Naive thymus-derived CD4-positive, alpha-beta T cell (primary cell): ENCODE measurements around the gene ITPRIPL1. TPM values are rescaled to one million over a fixed set of nuclear protein-coding genes. Genes with fewer than 3 reads are reported as not detected.

Source experiments
- ATAC-seq: fragments of 150-1000 bp; cut with Tn5 transposase; 2 replicates; pipeline ENCODE4 v1.10.0; 2021; ENCODE audit warnings: mild to moderate bottlenecking, moderate library complexity
- CTCF ChIA-PET: fragments of 350-600 bp; sonication (Branson Sonifier 250); formaldehyde crosslinking; loops from one replicate; lab custom pipeline; 2021; ENCODE audit warnings: antibody characterized with exemption; lab: Charles Lee
- POLR2A ChIA-PET: fragments of 350-600 bp; sonication (Branson Sonifier 250); formaldehyde crosslinking; loops from one replicate; lab custom pipeline; 2021; ENCODE audit warnings: antibody characterized with exemption, inconsistent platforms; lab: Charles Lee
- DNase-seq, 9 donors: peaks; one replicate each; pipeline versions ENCODE4 v3.0.0 to v3.0.0-alpha.2; 2020 to 2022; ENCODE audit warnings: mixed read lengths in 1 of 9
- H3K27ac ChIP-seq: one replicate; pipeline ENCODE4 v1.7.0; 2013; ENCODE audit warnings: mild to moderate bottlenecking, low read depth, low read length, moderate library complexity
- H3K27me3 ChIP-seq, 2 donors: one replicate each; pipeline ENCODE4 v1.7.0; 2013; ENCODE audit warnings: low read length in 2 of 2, mild to moderate bottlenecking in 2 of 2, moderate library complexity in 2 of 2; ENCODE audit not compliant: control insufficient read depth in 2 of 2, insufficient read depth in 2 of 2
- H3K36me3 ChIP-seq, 3 experiments: 1 replicate in 2 of 3; 2 replicates in 1 of 3; pipeline ENCODE4 v1.7.0; 2013; ENCODE audit warnings: low read length in 3 of 3, mild to moderate bottlenecking in 3 of 3, moderate library complexity in 1 of 3; ENCODE audit not compliant: insufficient read depth in 3 of 3, control insufficient read depth in 2 of 3
- H3K4me1 ChIP-seq, 2 donors: one replicate each; pipeline ENCODE4 v1.7.0; 2013; ENCODE audit warnings: low read length in 2 of 2, mild to moderate bottlenecking in 2 of 2, moderate library complexity in 1 of 2; ENCODE audit not compliant: control insufficient read depth in 2 of 2, insufficient read depth in 2 of 2
- H3K4me3 ChIP-seq: 2 replicates; pipeline ENCODE4 v1.7.0; 2013; ENCODE audit warnings: mild to moderate bottlenecking, low read length
- H3K9me3 ChIP-seq, 3 experiments: 1 replicate in 2 of 3; 2 replicates in 1 of 3; pipeline ENCODE4 v1.7.0; 2013; ENCODE audit warnings: low read length in 3 of 3; ENCODE audit not compliant: control insufficient read depth in 2 of 3
- H3K27ac Mint-ChIP-seq, 9 donors: one replicate each; pipeline ENCODE4 v1.8.0; 2020 to 2022; ENCODE audit warnings: mixed read lengths in 9 of 9, mild to moderate bottlenecking in 8 of 9, moderate library complexity in 5 of 9, inconsistent platforms in 2 of 9
- H3K27me3 Mint-ChIP-seq, 5 donors: one replicate each; pipeline ENCODE4 v1.8.0; 2021 to 2022; ENCODE audit warnings: mixed read lengths in 5 of 5, mild to moderate bottlenecking in 1 of 5
- H3K36me3 Mint-ChIP-seq, 5 donors: one replicate each; pipeline ENCODE4 v1.8.0; 2020 to 2022; ENCODE audit warnings: mixed read lengths in 5 of 5, mild to moderate bottlenecking in 3 of 5, inconsistent platforms in 1 of 5
- H3K4me1 Mint-ChIP-seq, 7 donors: one replicate each; pipeline ENCODE4 v1.8.0; 2020 to 2022; ENCODE audit warnings: mixed read lengths in 7 of 7, mild to moderate bottlenecking in 3 of 7, inconsistent platforms in 1 of 7
- H3K4me3 Mint-ChIP-seq, 10 donors: one replicate each; pipeline ENCODE4 v1.8.0; 2020 to 2022; ENCODE audit warnings: mild to moderate bottlenecking in 10 of 10, mixed read lengths in 10 of 10, moderate library complexity in 6 of 10, inconsistent platforms in 2 of 10
- H3K9me3 Mint-ChIP-seq, 11 donors: one replicate each; pipeline ENCODE4 v1.8.0; 2020 to 2022; ENCODE audit warnings: mixed read lengths in 11 of 11, mild to moderate bottlenecking in 4 of 11, inconsistent platforms in 1 of 11, moderate library complexity in 1 of 11
- intact Hi-C, 2 donors: fragments of 100-400 bp; cut with micrococcal nuclease; formaldehyde crosslinking; loops; one replicate each; pipeline ENCODE4 v1.15.1; 2023
- polyA plus RNA-seq, 2 donors: library from polyadenylated mRNA; unstranded; fragments of 300-500 nt; fragmentation: Illumina TruSeq; gene quantifications; one replicate each; pipeline ENCODE4 v1.2.3, GENCODE V29; 2021
- total RNA-seq, 6 experiments: library from RNA in 5 of 6; stranded (reverse) in 5 of 6; gene quantifications; 1 replicate in 5 of 6; 2 replicates in 1 of 6; pipeline ENCODE4 v1.2.3 and lab custom pipeline; 2021 to 2026

Gene ITPRIPL1
- total and polyA plus RNA-seq, 7 experiments from 2014 or later: 0.37 to 30.4 (median 0.94) TPM

GRCh38 chr2:96318723-96319122, 6.4 kb upstream of the ITPRIPL1 start:
- H3K27me3 Mint-ChIP-seq: peaks cover 0 to 7% (median 0%) of the 10 kb centered on the region in 5 donors
- no peak overlapping the region for H3K27ac ChIP-seq
- no peak for DNase-seq
- peaks cover 17 to 43% of the 10 kb centered on the region in 2 donors for H3K4me1 ChIP-seq
- CTCF ChIA-PET: no interaction called here
- intact Hi-C loops: no loop called here
- H3K36me3 ChIP-seq: no peaks in the 10 kb centered on the region
- peaks cover 0 to 67% (median 27%) of the 10 kb centered on the region in 7 donors for H3K4me1 Mint-ChIP-seq
- H3K36me3 Mint-ChIP-seq: peaks cover 0 to 26% (median 0%) of the 10 kb centered on the region in 5 donors
- H3K4me3 ChIP-seq: no peak overlapping the region
- no peak for ATAC-seq
- peak overlapping the region in 1 of 10 donors; percentile 73 for H3K4me3 Mint-ChIP-seq
- no peaks in the 10 kb centered on the region for H3K9me3 Mint-ChIP-seq
- H3K27ac Mint-ChIP-seq: peak overlapping the region in 1 of 9 donors; percentile 66
- POLR2A ChIA-PET: interaction anchor here (7.3 kb wide), 1 partner anchor 16 kb away, joined by 54 read pairs; the partner anchor contains the start of gene NCAPH
- no peaks in the 10 kb centered on the region for H3K9me3 ChIP-seq
- H3K27me3 ChIP-seq: no peaks in the 10 kb centered on the region

GRCh38 chr2:96319396-96319795, 5.7 kb upstream of the ITPRIPL1 start:
- ATAC-seq (no peak), DNase-seq (no peak)
- no peaks in the 10 kb centered on the region for H3K9me3 Mint-ChIP-seq
- Histone ChIP-seq H3K27ac (no peak overlapping the region), H3K4me3 (no peak overlapping the region), H3K36me3 (no peaks in the 10 kb centered on the region), H3K4me1 (peaks cover 17 to 49% of the 10 kb centered on the region in 2 donors), H3K27me3 (no peaks in the 10 kb centered on the region), H3K9me3 (no peaks in the 10 kb centered on the region)
- CTCF ChIA-PET: no interaction called here
- POLR2A ChIA-PET: interaction anchor here (1.0 to 7.3 kb wide), 2 partner anchors 12 to 16 kb away, joined by 3 to 54 read pairs; partner anchors contain the start of gene NCAPH
- H3K36me3 Mint-ChIP-seq: peaks cover 0 to 24% (median 0%) of the 10 kb centered on the region in 5 donors
- H3K4me3 Mint-ChIP-seq: peak overlapping the region in 1 of 10 donors; percentile 73
- peak overlapping the region in 1 of 9 donors; percentile 66 for H3K27ac Mint-ChIP-seq
- peaks cover 0 to 7% (median 0%) of the 10 kb centered on the region in 5 donors for H3K27me3 Mint-ChIP-seq
- H3K4me1 Mint-ChIP-seq: peaks cover 0 to 68% (median 27%) of the 10 kb centered on the region in 7 donors
- intact Hi-C loops: no loop called here

GRCh38 chr2:96320326-96320725, 4.8 kb upstream of the ITPRIPL1 start:
- Mint-ChIP-seq H3K36me3 (peaks cover 0 to 21% (median 0%) of the 10 kb centered on the region in 5 donors), H3K9me3 (no peaks in the 10 kb centered on the region), H3K4me3 (peak overlapping the region; percentile 86 to 95 (median 91)), H3K27ac (peak overlapping the region in 1 of 9 donors; percentile 89), H3K4me1 (peaks cover under 1 to 67% (median 32%) of the 10 kb centered on the region in 7 donors), H3K27me3 (peaks cover 0 to 7% (median 0%) of the 10 kb centered on the region in 5 donors)
- H3K36me3 ChIP-seq: no peaks in the 10 kb centered on the region
- DNase-seq (no peak), ATAC-seq (no peak)
- intact Hi-C loops: loop anchor here (2.0 to 10.0 kb wide), 5 partner anchors 14 to 644 kb away; partner anchors contain the start of genes STARD7 (in 2 of the 2), DUSP2 (in 1 of the 2), KANSL3 (in 1 of the 2) and NCAPH (in 1 of the 2)
- H3K9me3 ChIP-seq: no peaks in the 10 kb centered on the region
- H3K27ac ChIP-seq: no peak overlapping the region
- H3K27me3 ChIP-seq: no peaks in the 10 kb centered on the region
- POLR2A ChIA-PET: interaction anchor here (1.3 to 7.3 kb wide), 6 partner anchors 8 to 217 kb away, joined by 4 to 54 read pairs (median 6); partner anchors contain the start of genes ARID5A, CIAO1, NCAPH and SNRNP200
- peak overlapping the region; percentile 82 for H3K4me3 ChIP-seq
- CTCF ChIA-PET: interaction anchor here (0.7 to 1.7 kb wide), 5 partner anchors 14 to 218 kb away, joined by 3 read pairs; no protein-coding TSS in a partner anchor
- H3K4me1 ChIP-seq: peaks cover 21 to 49% of the 10 kb centered on the region in 2 donors

GRCh38 chr2:96320728-96321622, 4.1 kb upstream of the ITPRIPL1 start:
- Histone ChIP-seq H3K27me3 (no peaks in the 10 kb centered on the region), H3K9me3 (no peaks in the 10 kb centered on the region), H3K4me1 (peaks cover 21 to 42% of the 10 kb centered on the region in 2 donors), H3K4me3 (peak overlapping the region; percentile 82), H3K27ac (peak overlapping the region; percentile 53), H3K36me3 (no peaks in the 10 kb centered on the region)
- intact Hi-C loops: loop anchor here (1.0 to 10.0 kb wide), 8 partner anchors 14 to 644 kb away; partner anchors contain the start of genes CIAO1 (in 2 of the 2), NCAPH (in 2 of the 2), SNRNP200 (in 2 of the 2) and STARD7 (in 2 of the 2)
- peak; percentile 28 for ATAC-seq
- Mint-ChIP-seq H3K27ac (peak overlapping the region in 7 of 9 donors; percentile 6 to 89 (median 62)), H3K36me3 (peaks cover 0 to 22% (median 0%) of the 10 kb centered on the region in 5 donors), H3K27me3 (peaks cover 0 to 7% (median 0%) of the 10 kb centered on the region in 5 donors), H3K4me1 (peaks cover 7 to 67% (median 33%) of the 10 kb centered on the region in 7 donors), H3K4me3 (peak overlapping the region; percentile 86 to 95 (median 91)), H3K9me3 (no peaks in the 10 kb centered on the region)
- DNase-seq: peak in 3 of 9 donors; percentile 13 to 62 (median 19)
- CTCF ChIA-PET: interaction anchor here (0.7 to 1.7 kb wide), 7 partner anchors 12 to 233 kb away, joined by 3 read pairs; no protein-coding TSS in a partner anchor
- POLR2A ChIA-PET: interaction anchor here (0.6 to 7.3 kb wide), 7 partner anchors 8 to 216 kb away, joined by 4 to 54 read pairs (median 5); partner anchors contain the start of genes ARID5A, CIAO1, NCAPH and SNRNP200

- Histone ChIP-seq H3K9me3 (no peaks in the 10 kb centered on the region), H3K36me3 (no peaks in the 10 kb centered on the region), H3K4me3 (no peak overlapping the region), H3K27me3 (no peaks in the 10 kb centered on the region), H3K27ac (no peak overlapping the region), H3K4me1 (peaks cover 27 to 37% of the 10 kb centered on the region in 2 donors)
- no peak for ATAC-seq
- Mint-ChIP-seq H3K4me1 (peaks cover 15 to 71% (median 38%) of the 10 kb centered on the region in 7 donors), H3K27ac (peak overlapping the region in 1 of 9 donors; percentile 91), H3K27me3 (peaks cover 0 to 7% (median 0%) of the 10 kb centered on the region in 5 donors), H3K4me3 (peak overlapping the region in 6 of 10 donors; percentile 25 to 95 (median 88)), H3K9me3 (no peaks in the 10 kb centered on the region), H3K36me3 (peaks cover 0 to 29% (median 0%) of the 10 kb centered on the region in 5 donors)
- intact Hi-C loops: loop anchor here (5.0 to 10.0 kb wide), 4 partner anchors 117 to 641 kb away; partner anchors contain the start of genes STARD7 (in 2 of the 2), DUSP2 (in 1 of the 2) and KANSL3 (in 1 of the 2)
- CTCF ChIA-PET: interaction anchor here (1.1 to 1.5 kb wide), 2 partner anchors 18 to 231 kb away, joined by 3 to 5 read pairs; partner anchors contain the start of gene SNRNP200
- POLR2A ChIA-PET: interaction anchor here (0.9 to 7.3 kb wide), 4 partner anchors 8 to 208 kb away, joined by 3 to 54 read pairs (median 4); partner anchors contain the start of gene NCAPH
- DNase-seq: no peak
These were observed 1.3 kb upstream of the ITPRIPL1 start for GRCh38 chr2:96323849-96324248.
